ENCODE data around the gene FADS6.

DNA sequence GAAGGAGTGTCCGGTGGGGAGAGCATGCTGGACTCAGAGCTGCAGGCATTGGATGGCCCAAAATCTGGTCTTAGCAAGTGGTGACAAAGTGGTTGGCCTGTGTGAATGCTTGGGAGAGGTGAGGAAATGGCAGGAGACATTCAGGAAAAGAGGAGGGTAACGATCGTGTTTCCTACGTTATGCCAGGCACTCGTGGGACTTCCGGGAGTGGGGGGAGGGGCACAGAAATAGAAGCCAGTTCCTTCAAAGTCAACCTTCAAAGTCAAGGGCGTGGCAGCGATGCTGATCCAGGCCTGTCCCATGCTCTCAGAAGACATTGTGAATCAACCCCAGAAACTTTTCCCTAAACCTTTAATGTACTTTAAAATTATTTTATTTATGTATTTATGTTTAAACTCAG, 46.1 kb upstream of the FADS6 start:
- TF ChIP-seq, protein P1, sequence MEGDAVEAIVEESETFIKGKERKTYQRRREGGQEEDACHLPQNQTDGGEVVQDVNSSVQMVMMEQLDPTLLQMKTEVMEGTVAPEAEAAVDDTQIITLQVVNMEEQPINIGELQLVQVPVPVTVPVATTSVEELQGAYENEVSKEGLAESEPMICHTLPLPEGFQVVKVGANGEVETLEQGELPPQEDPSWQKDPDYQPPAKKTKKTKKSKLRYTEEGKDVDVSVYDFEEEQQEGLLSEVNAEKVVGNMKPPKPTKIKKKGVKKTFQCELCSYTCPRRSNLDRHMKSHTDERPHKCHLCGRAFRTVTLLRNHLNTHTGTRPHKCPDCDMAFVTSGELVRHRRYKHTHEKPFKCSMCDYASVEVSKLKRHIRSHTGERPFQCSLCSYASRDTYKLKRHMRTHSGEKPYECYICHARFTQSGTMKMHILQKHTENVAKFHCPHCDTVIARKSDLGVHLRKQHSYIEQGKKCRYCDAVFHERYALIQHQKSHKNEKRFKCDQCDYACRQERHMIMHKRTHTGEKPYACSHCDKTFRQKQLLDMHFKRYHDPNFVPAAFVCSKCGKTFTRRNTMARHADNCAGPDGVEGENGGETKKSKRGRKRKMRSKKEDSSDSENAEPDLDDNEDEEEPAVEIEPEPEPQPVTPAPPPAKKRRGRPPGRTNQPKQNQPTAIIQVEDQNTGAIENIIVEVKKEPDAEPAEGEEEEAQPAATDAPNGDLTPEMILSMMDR (IDR thresholded peaks at IDR 0.05): no peak
- no peak for TF ChIP-seq POLR2A (IDR thresholded peaks at IDR 0.05)
